ENCODE results near the gene SLC26A1.
"Not testable (repeated sequence)": the region's sequence is repeated elsewhere in the genome, so short reads cannot be mapped to it uniquely, and the experiment has no call there.

The SLC26A1 gene

DNA sequence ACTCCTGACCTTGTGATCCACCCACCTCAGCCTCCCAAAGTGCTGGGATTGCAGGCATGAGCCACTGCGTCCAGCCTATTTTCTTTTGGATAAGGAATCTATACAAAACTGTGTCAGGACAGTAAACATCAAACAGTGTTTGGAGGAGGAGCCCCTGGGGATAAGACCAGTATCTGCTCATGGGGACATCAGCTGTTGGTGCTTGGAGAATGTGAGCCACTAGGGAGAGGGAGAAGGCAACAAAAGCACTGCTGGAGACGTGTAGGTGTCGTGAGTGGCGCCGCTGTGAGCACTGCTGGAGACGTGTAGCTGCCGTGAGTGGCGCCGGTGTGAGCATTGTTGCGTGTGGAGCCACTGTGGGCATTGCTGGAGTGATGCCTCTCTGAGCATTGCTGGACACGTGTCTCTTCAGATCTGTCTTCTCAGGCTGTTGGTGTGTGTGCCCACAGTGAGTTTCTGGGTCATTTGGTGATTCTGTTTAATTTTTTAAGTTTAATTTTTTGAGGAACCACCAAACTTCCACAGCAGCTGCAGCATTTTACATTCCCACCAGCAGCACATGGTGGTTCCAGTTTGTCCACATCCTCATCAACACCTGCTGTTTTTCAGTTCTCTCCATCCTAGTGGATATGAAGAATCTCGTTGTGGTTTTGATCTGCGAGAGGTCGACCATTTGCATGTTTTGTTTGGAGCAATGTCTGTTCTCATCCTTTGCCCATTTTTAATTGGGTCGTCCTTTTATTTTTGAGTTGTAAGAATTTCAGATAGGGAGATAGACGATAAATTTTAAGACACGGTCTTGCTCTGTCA, 38.8 kb downstream of the SLC26A1 start:
- DNase-seq (ENCODE audit: low read depth), result no peak

DNA sequence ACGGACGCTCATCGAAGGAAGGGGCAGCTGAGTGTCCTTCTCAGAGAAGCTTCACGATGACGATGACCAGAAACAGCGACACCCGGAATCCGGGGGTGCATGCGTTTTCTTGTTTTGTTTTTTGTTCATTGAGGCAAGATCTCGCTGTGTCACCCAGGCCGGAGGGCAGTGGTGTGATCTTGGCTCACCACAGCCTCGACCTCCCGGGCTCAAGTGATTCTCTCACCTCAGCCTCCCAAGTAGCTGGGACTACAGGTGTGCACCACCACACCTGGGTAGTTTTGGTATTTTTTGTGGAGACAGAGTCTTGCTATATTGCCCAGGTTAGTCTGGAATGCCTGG, 39.7 kb downstream of the SLC26A1 start:
- DNase-seq (ENCODE audit: low read depth), result no peak

DNA sequence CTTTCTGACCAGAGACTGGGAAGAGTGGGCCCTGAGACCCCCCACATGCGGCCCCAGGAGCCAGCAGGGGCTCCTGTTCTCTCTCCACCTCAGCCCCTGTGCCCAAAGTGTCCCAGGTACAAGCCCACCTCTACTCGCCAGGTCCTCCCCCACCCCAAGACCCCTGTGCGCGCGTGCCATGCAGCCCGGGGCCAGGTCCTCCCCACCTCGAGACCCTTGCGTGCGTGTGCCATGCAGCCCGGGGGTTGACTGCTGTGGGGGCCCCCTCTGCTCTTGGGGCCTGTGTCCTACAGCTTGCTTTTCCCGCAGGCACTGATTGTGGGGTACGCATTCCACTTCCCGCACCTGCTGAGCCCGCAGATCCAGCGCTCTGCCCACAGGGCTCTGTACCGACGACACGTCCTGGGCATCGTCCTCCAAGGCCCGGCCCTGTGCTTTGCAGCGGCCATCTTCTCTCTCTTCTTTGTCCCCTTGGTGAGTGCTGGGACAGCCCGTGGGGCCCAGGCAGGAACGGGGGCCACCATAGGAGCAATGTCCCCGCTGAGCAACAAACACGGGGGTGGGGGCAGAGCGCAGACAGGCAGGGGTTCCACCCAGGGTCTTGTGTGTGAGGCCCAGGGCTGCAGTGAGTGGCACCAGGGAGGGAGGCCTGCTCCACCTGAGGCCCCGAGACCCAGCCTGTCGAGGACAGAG, 40.2 kb downstream of the SLC26A1 start:
- no peak for DNase-seq (ENCODE audit: low read depth)

DNA sequence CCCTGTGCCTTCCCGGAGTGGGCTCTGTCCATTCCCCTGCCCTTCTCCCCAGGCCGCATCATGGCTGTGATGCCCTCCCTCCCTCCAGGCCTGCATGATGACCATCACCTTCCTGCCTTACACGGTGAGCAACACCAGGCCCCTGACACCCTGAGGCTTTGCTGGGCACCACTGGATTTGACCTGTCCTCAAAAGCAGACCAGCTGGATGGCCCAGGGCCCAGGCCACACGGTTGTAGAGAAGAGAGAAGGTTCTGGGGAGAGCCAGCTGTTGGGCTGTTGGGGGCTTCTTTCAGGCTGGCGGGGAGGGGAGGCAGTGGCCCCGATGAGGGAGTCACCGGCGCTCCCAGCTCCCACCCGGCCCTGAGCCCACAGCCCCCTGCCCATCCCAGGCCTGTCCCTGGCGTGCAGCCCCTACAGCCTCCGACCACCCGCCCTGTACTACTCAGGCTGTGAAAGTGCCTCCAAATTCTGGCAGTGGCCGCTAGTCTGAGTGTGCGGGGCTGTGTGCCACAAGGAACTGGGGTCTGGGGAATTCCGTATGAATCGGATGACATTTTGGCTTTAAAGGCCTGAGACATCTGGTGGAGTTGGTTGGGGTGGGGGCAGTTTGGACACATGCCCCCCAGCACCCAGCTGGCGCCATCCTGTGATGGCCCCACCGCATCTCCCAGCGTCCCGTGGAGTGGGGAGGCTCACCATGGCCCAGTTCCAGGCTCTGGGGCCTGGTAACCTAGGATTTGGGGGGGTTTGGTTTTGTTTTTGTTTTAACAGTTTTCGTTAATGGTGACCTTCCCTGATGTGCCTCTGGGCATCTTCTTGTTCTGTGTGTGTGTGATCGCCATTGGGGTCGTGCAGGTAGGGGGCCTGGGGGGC, 41.4 kb downstream of the SLC26A1 start:
- no peak for DNase-seq (ENCODE audit: low read depth)

DNA sequence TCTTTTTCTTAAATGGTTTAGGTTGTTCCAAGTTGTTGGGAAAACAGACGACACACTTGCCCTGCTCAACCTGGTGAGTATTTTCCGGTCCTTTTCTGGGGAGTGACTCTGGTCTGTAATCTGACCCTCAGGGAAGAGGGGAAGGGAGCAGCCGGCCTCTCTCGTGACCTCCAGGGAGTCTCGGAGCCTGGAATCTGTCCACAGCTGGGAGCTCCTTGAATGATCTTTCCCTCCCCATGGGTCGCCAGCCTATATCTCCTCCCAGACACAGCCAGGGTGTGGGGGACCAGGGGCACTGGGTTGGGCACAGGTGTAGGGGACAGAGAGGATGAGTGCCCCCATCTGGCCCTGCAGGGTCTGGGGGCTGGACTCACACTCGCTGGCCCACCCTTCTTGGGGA, 42.0 kb downstream of the SLC26A1 start:
- DNase-seq (ENCODE audit: low read depth), result no peak

DNA sequence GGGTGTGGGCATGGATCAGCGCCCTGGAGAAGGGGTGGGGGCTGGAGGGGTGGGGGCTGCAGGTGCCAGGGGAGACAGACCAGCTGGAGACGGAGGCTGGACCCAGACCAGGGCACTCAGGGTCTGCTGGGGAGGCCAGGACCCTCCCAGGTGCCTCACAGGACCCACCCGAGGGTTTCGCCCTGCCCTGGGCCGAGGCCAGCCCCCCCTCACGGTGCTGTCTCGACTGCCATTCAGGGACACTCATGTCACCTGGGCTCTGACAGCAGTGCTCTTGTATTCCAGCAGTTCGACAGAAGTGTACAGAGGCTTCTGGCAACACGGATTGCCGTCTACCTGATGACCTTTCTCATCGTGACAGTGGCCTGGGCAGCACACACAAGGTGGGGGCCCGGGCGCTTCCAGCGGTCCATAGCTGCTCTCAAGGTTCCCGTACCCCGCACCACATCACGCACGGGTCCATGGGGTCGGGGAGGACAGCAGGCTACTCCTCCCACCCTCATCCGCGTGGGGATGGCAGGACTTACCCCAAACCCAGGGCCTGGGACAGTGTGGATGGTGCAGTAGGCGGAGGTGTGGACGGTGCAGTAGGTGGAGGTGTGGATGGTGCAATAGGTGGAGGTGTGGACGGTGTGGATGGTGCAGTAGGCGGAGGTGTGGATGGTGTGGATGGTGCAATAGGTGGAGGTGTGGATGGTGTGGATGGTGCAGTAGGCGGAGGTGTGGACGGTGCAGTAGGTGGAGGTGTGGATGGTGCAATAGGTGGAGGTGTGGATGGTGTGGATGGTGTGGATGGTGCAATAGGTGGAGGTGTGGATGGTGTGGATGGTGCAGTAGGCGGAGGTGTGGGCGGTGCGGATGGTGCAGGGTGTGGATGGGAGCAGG, 42.8 kb downstream of the SLC26A1 start:
- no peak for DNase-seq (ENCODE audit: low read depth)

DNA sequence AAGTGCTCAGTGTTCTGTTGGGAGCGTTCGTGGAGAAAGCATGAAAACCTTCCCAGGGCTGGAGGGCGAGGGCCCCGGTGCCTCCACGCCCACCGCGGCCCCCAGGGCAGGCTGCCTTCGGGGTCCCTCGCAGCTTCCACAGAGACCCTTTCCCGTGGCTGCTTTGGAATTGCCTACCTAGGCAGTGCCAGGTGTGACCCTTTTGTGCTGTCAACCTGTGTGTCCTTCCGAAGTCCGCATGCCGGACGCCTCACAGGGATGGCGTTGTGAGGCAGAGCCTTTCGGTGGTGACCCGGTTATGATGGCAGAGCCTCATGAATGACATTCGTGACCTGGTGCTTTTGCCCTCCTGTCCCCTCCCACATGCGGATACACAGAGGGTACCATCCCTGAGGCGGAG, 43.5 kb downstream of the SLC26A1 start:
- DNase-seq (ENCODE audit: low read depth), result no peak

DNA sequence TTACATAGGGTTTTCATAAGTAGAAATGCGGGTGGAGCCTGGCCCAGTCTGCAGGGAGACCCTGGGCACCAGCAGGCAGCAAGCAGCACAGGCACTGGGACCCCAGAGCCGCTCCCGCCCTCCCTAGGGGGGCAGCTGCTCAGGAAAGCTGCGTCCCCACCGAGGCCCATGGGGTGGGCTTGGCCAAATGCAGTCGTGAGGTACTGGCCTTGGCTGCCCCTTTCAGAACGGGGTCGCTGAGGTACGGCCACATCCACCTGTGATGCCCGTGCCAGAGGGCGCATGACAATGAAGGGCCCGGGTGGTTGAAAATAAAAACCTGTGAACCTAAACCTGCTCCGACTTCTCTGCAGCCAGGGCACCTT, 44.3 kb downstream of the SLC26A1 start:
- no peak for DNase-seq (ENCODE audit: low read depth)

DNA sequence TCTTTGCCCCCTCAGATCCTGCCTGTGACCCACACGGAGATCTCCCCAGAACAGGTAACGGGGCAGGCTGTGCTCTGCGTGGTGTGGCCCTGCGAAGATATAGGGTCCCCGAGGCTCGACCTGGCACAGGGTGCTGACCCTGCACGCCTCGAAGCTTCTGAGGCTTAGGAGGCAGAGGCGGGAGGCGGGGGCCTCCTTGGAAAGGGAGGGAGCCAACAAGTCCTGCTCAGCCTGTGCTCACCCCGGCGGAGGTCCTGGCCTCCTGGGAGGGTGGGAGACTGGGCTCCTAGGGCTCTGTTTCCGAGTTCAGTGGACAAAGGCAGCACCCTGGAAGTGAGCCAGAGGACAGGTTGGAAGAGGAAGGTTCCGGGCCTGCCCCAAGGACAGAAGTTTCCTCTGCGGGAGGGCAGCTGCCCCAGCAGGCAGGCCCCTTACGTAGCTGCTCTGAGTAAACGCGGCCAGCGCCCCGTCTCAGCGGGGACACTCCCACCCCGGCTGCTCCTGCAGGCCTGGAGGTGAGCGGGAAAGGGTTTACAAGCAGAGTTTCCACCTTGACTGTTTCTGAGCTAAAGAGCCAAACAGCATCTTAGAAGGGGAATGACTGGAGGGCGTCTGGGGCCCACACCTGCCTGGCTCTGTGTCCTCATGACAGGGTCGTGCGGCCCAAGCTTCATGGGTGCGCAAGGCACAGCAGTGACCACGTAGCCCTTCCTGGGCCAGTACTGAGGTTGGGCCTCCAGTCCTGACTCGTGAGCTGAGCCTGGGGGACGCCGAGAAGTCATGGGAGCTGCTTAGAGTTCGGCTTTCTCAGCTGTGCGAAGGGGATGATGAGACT, 44.9 kb downstream of the SLC26A1 start:
- no peak for DNase-seq (ENCODE audit: low read depth)

DNA sequence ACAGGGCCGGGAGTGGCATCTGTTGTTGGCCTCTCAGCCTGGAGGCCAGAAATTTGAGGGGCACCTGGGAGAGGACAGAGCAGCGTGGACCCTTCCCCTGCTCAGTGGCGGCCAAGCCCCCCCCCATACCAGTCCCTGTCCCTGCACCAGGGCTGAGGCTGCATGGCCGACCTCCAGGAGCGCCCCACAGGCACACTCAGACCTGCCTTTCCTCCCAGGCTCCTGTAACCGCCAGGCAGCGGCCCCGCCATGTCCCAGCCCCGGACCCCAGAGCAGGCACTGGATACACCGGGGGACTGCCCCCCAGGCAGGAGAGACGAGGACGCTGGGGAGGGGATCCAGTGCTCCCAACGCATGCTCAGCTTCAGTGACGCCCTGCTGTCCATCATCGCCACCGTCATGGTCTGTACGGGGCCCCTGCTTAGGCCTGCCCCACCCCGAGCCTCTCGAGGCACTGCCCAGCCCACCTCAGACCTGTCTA, 45.7 kb downstream of the SLC26A1 start:
- no peak for DNase-seq (ENCODE audit: low read depth)

DNA sequence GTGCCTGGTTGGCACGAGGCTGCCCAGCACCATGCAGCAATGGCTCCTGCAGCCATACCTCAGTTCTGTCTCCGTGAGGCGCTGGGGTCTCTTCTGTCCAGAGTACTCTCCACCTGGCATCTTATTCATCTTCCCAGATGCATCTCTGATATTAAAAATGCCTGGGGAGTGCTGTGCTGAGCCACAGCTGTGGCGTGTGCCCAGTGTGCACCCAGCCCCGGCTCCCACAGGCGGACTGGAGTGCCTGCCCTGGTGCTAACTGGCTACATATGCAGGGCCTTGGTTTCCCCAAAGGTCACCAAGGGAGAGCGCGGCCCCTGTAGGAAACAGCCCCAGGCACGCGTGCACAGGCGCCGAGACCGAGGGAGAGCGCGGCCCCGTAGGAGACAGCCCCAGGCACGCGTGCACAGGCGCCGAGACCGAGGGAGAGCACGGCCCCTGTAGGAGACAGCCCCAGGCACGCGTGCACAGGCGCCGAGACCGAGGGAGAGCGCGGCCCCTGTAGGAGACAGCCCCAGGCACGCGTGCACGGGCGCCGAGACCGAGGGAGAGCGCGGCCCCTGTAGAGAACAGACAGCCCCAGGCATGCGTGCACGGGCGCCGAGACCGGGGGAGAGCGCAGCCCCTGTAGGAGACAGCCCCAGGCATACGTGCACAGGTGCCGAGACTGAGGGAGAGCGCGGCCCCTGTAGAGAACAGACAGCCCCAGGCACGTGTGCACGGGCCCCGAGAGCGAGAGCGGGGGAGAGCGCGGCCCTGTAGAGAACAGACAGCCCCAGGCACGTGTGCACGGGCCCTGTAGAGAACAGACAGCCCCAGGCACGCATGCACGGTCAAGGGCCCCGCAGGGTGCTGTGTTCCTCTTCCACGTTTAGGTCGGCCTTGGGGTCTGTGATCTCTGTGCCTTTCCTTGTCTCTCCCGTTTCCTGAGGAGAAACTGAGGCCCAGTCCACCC, 46.4 kb downstream of the SLC26A1 start:
- DNase-seq (ENCODE audit: low read depth), result no peak

DNA sequence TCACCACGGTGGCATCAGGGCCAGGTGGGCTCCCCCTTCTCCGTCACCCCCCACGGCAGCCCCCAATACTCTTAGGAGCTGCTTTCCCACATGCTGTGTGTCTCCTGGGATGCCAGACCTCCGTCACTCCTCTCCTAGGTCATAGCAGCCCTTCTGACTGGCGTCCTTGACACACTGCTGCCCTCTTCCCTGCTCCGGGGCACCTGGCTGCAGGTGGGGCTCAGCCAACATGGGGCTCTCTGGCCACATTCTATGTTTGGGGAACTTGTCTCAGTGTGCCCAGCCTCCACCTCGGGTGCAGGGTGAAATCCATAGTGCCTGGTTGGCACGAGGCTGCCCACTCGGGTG, 47.1 kb downstream of the SLC26A1 start:
- DNase-seq (ENCODE audit: low read depth), result no peak

DNA sequence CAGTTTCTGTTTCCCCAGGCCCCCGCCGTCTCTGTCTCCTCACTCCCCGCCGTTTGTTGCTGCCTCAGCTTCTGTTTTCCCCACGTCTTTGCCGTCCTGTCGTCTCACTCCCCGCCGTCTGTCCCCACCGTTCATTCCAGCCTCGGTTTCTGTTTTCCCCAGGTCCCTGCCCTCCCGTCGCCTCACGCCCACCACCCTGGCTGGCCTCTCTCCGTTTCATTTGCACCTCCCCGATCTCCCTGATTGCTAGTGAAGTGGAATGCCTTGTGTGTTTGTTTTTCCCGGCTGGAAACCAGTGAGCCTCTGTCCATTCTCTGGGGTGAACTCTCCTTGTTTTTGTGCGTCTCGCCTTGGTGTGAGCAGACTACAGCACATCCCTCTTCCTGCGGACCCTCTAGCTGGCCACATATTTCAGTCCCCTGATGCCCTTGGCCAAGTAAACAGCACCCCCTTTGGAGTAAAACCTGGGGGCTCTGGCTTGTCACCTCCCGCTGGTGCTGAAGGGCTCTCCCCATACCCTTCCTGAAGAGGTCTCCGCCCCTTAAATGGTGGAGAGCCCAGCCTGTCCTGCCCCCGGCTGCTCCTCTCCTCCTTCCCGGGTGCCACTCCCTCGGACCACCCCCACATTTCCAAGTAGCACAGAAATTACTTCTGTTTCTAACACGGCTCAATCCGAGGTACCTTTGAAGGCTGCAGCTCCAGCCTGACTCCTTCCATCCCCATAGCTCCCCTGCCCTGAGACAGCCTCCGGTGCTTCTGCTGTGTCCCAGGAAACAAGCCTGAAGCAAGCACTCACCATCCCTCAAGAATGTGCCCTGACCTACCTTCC, 47.7 kb downstream of the SLC26A1 start:
- no peak for DNase-seq (ENCODE audit: low read depth)

DNA sequence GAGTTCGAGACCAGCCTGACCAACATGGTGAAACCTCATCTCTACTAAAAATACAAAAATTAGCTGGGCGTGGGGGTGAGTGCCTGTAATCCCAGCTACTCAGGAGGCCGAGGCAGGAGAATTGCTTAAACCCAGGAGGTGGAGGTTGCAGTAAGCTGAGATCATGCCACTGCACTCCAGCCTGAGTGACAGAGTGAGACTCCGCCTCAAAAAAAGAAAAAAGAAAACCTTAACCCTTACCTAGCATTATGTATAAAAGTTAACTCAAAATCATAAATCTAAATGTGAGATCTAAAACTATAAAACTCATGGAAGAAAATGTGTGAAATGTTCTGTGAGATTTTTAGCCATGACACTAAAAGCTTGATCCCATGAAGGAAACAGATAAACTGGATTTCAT, 53.7 kb downstream of the SLC26A1 start:
- not testable (repeated sequence) for DNase-seq (ENCODE audit: low read depth)

All from ELR (cell line).